ENCODE results near the gene ICAM4.

The ICAM4 gene

GRCh38 chr19:10295305-10295846, 8.6 kb downstream of the ICAM4 start:
- Mint-ChIP-seq H3K4me3 (peak overlapping the region; percentile 52 to 70 (median 59)), H3K27me3 (ENCODE audit: low read depth) (peaks cover 89% of the 10 kb centered on the region), H3K4me1 (peaks cover 13% of the 10 kb centered on the region), H3K9me3 (peaks cover 3% of the 10 kb centered on the region), H3K27ac (no peak overlapping the region), H3K36me3 (ENCODE audit: low read depth) (no peaks in the 10 kb centered on the region)
- peak in 1 of 3 experiments; percentile 8 for TF ChIP-seq CTCF (IDR thresholded peaks at IDR 0.05; ENCODE audit: unreplicated experiment in 3 of 3)

GRCh38 chr19:10295847-10296591, 9.3 kb downstream of the ICAM4 start:
- Mint-ChIP-seq H3K36me3 (ENCODE audit: low read depth) (no peaks in the 10 kb centered on the region), H3K9me3 (peaks cover 3% of the 10 kb centered on the region), H3K27ac (no peak overlapping the region), H3K4me3 (peak overlapping the region; percentile 52 to 70 (median 59)), H3K4me1 (peaks cover 9% of the 10 kb centered on the region), H3K27me3 (ENCODE audit: low read depth) (peaks cover 83% of the 10 kb centered on the region)
- TF ChIP-seq CTCF (IDR thresholded peaks at IDR 0.05; ENCODE audit: unreplicated experiment in 3 of 3), result no peak

- H3K27me3 Mint-ChIP-seq (ENCODE audit: low read depth), result peaks cover 64% of the 10 kb centered on the region
- H3K4me1 Mint-ChIP-seq, result peaks cover 4% of the 10 kb centered on the region
These were observed 13.0 kb downstream of the ICAM4 start for GRCh38 chr19:10299545-10300458.

GRCh38 chr19:10305139-10305806, 18.5 kb downstream of the ICAM4 start:
- Mint-ChIP-seq H3K27ac (no peak overlapping the region), H3K36me3 (ENCODE audit: low read depth) (peaks cover 6% of the 10 kb centered on the region), H3K4me3 (no peak overlapping the region), H3K27me3 (ENCODE audit: low read depth) (peaks cover 19% of the 10 kb centered on the region), H3K9me3 (no peaks in the 10 kb centered on the region), H3K4me1 (no peaks in the 10 kb centered on the region)
- TF ChIP-seq CTCF (IDR thresholded peaks at IDR 0.05; ENCODE audit: unreplicated experiment in 3 of 3), result no peak

More at GRCh38 chr19:10299545-10300458, 13.0 kb downstream of the ICAM4 start:
- H3K4me3 Mint-ChIP-seq, result peak overlapping the region in 1 of 3 experiments; percentile 7
- H3K36me3 Mint-ChIP-seq (ENCODE audit: low read depth), result peaks cover 3% of the 10 kb centered on the region
- no peaks in the 10 kb centered on the region for H3K9me3 Mint-ChIP-seq
- TF ChIP-seq CTCF (IDR thresholded peaks at IDR 0.05; ENCODE audit: unreplicated experiment in 3 of 3), result no peak
- no peak overlapping the region for H3K27ac Mint-ChIP-seq

- Mint-ChIP-seq H3K36me3 (ENCODE audit: low read depth) (peaks cover 6% of the 10 kb centered on the region), H3K27ac (no peak overlapping the region), H3K9me3 (no peaks in the 10 kb centered on the region), H3K27me3 (ENCODE audit: low read depth) (peaks cover 15% of the 10 kb centered on the region), H3K4me3 (no peak overlapping the region), H3K4me1 (no peaks in the 10 kb centered on the region)
- TF ChIP-seq CTCF (IDR thresholded peaks at IDR 0.05; ENCODE audit: unreplicated experiment in 3 of 3), result no peak
These were observed 19.6 kb downstream of the ICAM4 start for GRCh38 chr19:10306327-10306726.
